HepG2 (cell line): Measurements from ENCODE around the gene EVA1A. TPM values are rescaled to one million over a fixed set of nuclear protein-coding genes. Genes with fewer than 3 reads are reported as not detected.

ENCODE experiments used
- ATAC-seq: fragments of 200-7000 bp; cut with Tn5 transposase; 3 replicates; pipeline ENCODE4 v1.9.1; 2020; ENCODE audit warnings: mild to moderate bottlenecking, moderate library complexity
- BruUV-seq: library from RNA; stranded (reverse); fragments of 400-500 nt; replicated peaks from 2 replicates; lab custom pipeline; 2021; lab: Mats Ljungman, UMichigan
- CTCF ChIA-PET: fragments of 300-600 bp; formaldehyde crosslinking; extraction: SDS; loops from one replicate; lab custom pipeline; 2021; ENCODE audit warnings: low total read pairs, inconsistent platforms, low intra/inter-chr PET ratio; lab: Yijun Ruan, JAX
- POLR2A ChIA-PET: fragments of 350-600 bp; sonication (Branson Sonifier 250); formaldehyde crosslinking; loops from one replicate; lab custom pipeline; 2020; ENCODE audit warnings: antibody characterized with exemption, inconsistent platforms; lab: Yijun Ruan, JAX
- DNase-seq: peaks from one replicate; pipeline ENCODE4 v3.0.0-alpha.2; 2015; ENCODE audit warnings: low spot score
- FAIRE-seq: peaks from 3 replicates; lab custom pipeline; 2011; peaks lifted over from hg19 to GRCh38; lab: Jason Lieb, UNC
- H2AFZ ChIP-seq: one replicate; pipeline ENCODE4 v1.6.1; 2011; ENCODE audit warnings: low read length, inconsistent platforms
- H3K27ac ChIP-seq: fragments of 300-600 bp; 3 replicates; pipeline ENCODE4 v1.8.0; 2011; ENCODE audit warnings: mixed run types, mild to moderate bottlenecking, mixed read lengths, low read length, inconsistent platforms; ENCODE audit not compliant: insufficient read depth; ENCODE audit errors: extremely low read length
- H3K27me3 ChIP-seq, 2 experiments: fragments of 200-600 bp in 1 of 2; 2 replicates in 1 of 2; 3 replicates in 1 of 2; pipeline versions ENCODE4 v1.6.0 to v1.8.0; 2011; ENCODE audit warnings: low read length in 2 of 2, mild to moderate bottlenecking in 2 of 2, moderate library complexity in 2 of 2, inconsistent platforms in 1 of 2; ENCODE audit not compliant: insufficient read depth in 2 of 2, control insufficient read depth in 1 of 2
- H3K36me3 ChIP-seq, 2 experiments: fragments of 200-600 bp in 1 of 2; replicated peaks in 1 of 2; 2 replicates in 1 of 2; 3 replicates in 1 of 2; pipeline versions ENCODE4 v1.5.1 to v1.8.0; 2011; ENCODE audit warnings: low read length in 2 of 2, inconsistent platforms in 1 of 2; ENCODE audit not compliant: insufficient read depth in 2 of 2, control insufficient read depth in 1 of 2
- H3K4me1 ChIP-seq: 2 replicates; pipeline ENCODE4 v1.5.1; 2012; ENCODE audit warnings: low read length, inconsistent platforms; ENCODE audit not compliant: insufficient read depth
- H3K4me2 ChIP-seq: 2 replicates; pipeline ENCODE4 v1.6.0; 2011; ENCODE audit warnings: low read depth, low read length, inconsistent platforms
- H3K4me3 ChIP-seq, 3 experiments: fragments of 200-600 bp in 1 of 3; sonication (generic), shearing (Covaris generic) in 1 of 3; replicated peaks in 1 of 3; 2 replicates each; pipeline ENCODE4 v1.5.1; 2011 to 2016; ENCODE audit warnings: low read length in 3 of 3, inconsistent platforms in 2 of 3, low read depth in 2 of 3, mild to moderate bottlenecking in 2 of 3, control low read depth in 1 of 3, mixed read lengths in 1 of 3; ENCODE audit not compliant: insufficient read depth in 1 of 3
- H3K79me2 ChIP-seq: one replicate; pipeline ENCODE4 v1.6.1; 2011; ENCODE audit warnings: low read length, inconsistent platforms; ENCODE audit not compliant: insufficient read depth
- H3K9ac ChIP-seq: 2 replicates; pipeline ENCODE4 v1.6.0; 2011; ENCODE audit warnings: mild to moderate bottlenecking, low read depth, low read length, inconsistent platforms; ENCODE audit not compliant: insufficient read depth
- H3K9me3 ChIP-seq: 2 replicates; pipeline ENCODE4 v1.5.1; 2012; ENCODE audit warnings: mild to moderate bottlenecking, low read length
- H4K20me1 ChIP-seq: 2 replicates; pipeline ENCODE4 v1.6.0; 2011; ENCODE audit warnings: inconsistent platforms, mild to moderate bottlenecking, low read length, moderate library complexity; ENCODE audit not compliant: insufficient read depth
- AGO1 ChIP-seq: fragments of 200-400 bp; formaldehyde crosslinking; IDR thresholded peaks from 2 replicates; pipeline ENCODE4 v1.6.1; 2017; ENCODE audit warnings: mild to moderate bottlenecking, low read depth, low read length, moderate library complexity; ENCODE audit not compliant: poor library complexity, severe bottlenecking
- FIP1L1 ChIP-seq: fragments of 200-400 bp; formaldehyde crosslinking; IDR thresholded peaks from 2 replicates; pipeline ENCODE4 v1.6.1; 2018; ENCODE audit warnings: low read depth, mild to moderate bottlenecking, low read length, moderate library complexity, borderline replicate concordance; ENCODE audit not compliant: insufficient read depth
- KDM2A ChIP-seq: sonication (generic); formaldehyde crosslinking; IDR thresholded peaks from 2 replicates; pipeline ENCODE4 v1.4.0; 2020; ENCODE audit warnings: low read depth, missing genetic modification reagents, borderline replicate concordance
- KDM5B ChIP-seq: sonication (generic); formaldehyde crosslinking; IDR thresholded peaks from 2 replicates; pipeline ENCODE4 v1.4.0; 2020; ENCODE audit warnings: missing genetic modification reagents, mild to moderate bottlenecking, borderline replicate concordance
- NCOA1 ChIP-seq: sonication (generic); formaldehyde crosslinking; IDR thresholded peaks from 2 replicates; pipeline ENCODE4 v1.9.0; 2021; ENCODE audit warnings: missing genetic modification reagents
- RBAK ChIP-seq: sonication (generic); formaldehyde crosslinking; IDR thresholded peaks from 2 replicates; pipeline ENCODE4 v1.5.1; 2020; ENCODE audit warnings: mild to moderate bottlenecking, missing genetic modification reagents
- RBM22 ChIP-seq: fragments of 200-400 bp; formaldehyde crosslinking; optimal IDR thresholded peaks from 2 replicates; pipeline ENCODE3; 2017; ENCODE audit warnings: mild to moderate bottlenecking, low read length, moderate library complexity
- TAF15 ChIP-seq: fragments of 200-400 bp; formaldehyde crosslinking; IDR thresholded peaks from one replicate; pipeline ENCODE4 v1.6.1; 2018; ENCODE audit warnings: mild to moderate bottlenecking, low read depth, low read length; ENCODE audit not compliant: poor library complexity, severe bottlenecking
- ZNF570 ChIP-seq: sonication (generic); formaldehyde crosslinking; IDR thresholded peaks from 2 replicates; pipeline ENCODE4 v1.4.0; 2020; ENCODE audit warnings: mild to moderate bottlenecking, missing genetic modification reagents, borderline replicate concordance
- WGBS: methylation state at CpG from one replicate; pipeline ENCODE4 v1.1.6; 2017; ENCODE audit warnings: low lambda C conversion rate; 5-methylcytosine and 5-hydroxymethylcytosine counted together
- in situ Hi-C: cut with HindIII; loops from 2 replicates; pipeline ENCODE4 v1.10.0; 2017; ENCODE audit warnings: low pct_unique_long_range_greater_than_20kb; ENCODE audit not compliant: extremely low pct_ligation_motif_present
- intact Hi-C: fragments of 100-400 bp; cut with micrococcal nuclease; formaldehyde crosslinking; loops from one replicate; pipeline ENCODE4 v1.10.0; 2022; ENCODE audit not compliant: unreplicated experiment
- polyA plus RNA-seq, 8 experiments: library from polyadenylated mRNA; depleted of rRNA in 3 of 8; stranded (reverse) in 7 of 8; unstranded in 1 of 8; fragments of >200 nt; fragmentation: Illumina TruSeq in 4 of 8; extraction: Trizol in 4 of 8; gene quantifications; 2 replicates each; pipeline versions ENCODE4 v1.2.1 to v1.2.3, GENCODE V29; 2011 to 2016; ENCODE audit warnings: low read depth in 4 of 8, missing spikeins in 1 of 8, mixed read lengths in 1 of 8; ENCODE audit not compliant: insufficient read depth in 1 of 8
- total RNA-seq, 5 experiments: library from RNA; depleted of rRNA; stranded (reverse); fragments of >200 nt; fragmentation: Illumina TruSeq; extraction: Trizol; gene quantifications; 2 replicates each; pipeline ENCODE4 v1.2.3, GENCODE V29; 2016; ENCODE audit warnings: low read depth in 1 of 5

EVA1A gene
- total and polyA plus RNA-seq, 2 of the 13 experiments (the other 11 are each of a cell fraction or from before 2014, with no cell fraction given), result 57.5 to 57.8 TPM

DNA sequence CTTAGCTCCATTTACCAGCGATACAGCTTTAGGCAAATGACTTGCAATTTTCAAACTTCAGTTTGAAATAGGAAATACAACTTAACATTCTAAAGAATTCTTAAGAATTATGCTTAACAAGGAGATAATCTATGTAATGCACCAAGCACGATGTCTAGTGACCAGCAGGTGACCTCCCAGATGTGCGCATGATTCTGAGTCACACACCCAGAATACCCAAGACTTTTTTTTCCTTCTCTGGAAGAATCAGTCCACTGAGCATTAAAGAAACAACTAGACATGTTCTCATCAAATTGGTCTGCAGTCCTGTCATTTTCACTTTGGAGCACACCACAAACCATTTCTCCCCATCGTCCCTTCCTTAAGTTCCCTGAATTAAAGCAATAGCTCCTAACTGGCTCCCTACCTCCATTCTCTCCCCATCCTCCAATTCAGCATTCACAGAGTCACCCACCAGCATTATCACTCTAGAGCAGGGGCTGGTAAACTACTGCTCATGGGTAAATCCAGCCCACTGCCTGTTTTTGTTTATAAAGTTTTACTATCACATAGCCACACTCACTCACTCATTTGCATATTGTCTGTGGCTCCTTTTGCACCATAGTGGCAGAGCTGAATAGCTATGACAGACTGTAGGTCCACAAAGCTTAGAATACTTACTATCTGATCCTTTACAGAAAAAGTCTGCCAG is 13.2 kb downstream of the EVA1A start (continued):
- TF ChIP-seq AGO1, result peak; percentile 22
- 0 out of 2 replicates have a peak, but pooled peaks have one; percentile 57 for TF ChIP-seq FIP1L1
- TF ChIP-seq TAF15, result no peak
- no peak for TF ChIP-seq NCOA1 (CRISPR knock-in tag)
- TF ChIP-seq KDM2A (CRISPR knock-in tag), result 0 out of 2 replicates have a peak, but pooled peaks have one; percentile 3

DNA sequence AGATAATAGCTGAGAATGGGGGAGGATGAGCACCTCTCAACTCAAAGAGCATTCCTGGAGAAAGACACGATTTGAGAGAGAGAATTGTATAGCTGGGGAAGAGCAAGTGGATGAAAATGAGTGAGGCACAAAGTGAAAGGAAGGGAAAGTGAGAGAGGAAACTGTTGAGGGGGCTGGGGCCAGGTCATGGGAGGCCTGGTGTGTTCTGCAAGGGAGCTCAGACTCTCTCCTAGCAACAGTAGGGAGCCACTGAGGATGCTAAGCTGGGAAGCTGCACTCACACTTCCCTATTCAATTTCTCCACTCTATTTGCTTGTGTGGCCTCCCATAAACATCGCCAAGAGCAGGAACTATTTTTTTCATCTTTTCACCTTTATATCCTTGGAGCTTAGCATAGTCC is 14.8 kb downstream of the EVA1A start:
- ATAC-seq (no peak), FAIRE-seq (no peak), DNase-seq (no peak)
- no TSS peak for BruUV-seq
- Histone ChIP-seq H3K9me3 (no peaks in the 10 kb centered on the region), H3K4me3 (no peak overlapping the region), H3K27me3 (no peaks in the 10 kb centered on the region), H4K20me1 (peaks cover 16% of the 10 kb centered on the region; the same call in 1 of the 2 replicates), H3K36me3 (peaks cover 31 to 66% of the 10 kb centered on the region in 2 experiments), H3K4me1 (peaks cover 96% of the 10 kb centered on the region), H2AFZ (no peak overlapping the region), H3K27ac (no peak overlapping the region), H3K4me2 (no peak overlapping the region), H3K79me2 (peaks cover 95% of the 10 kb centered on the region)
- intact Hi-C loops (loop anchor here (2.0 kb wide), 1 partner anchor 13 kb away; no protein-coding TSS in a partner anchor), in situ Hi-C loops (no loop called here)
- WGBS, result 92% methylated on average over 2 of the region's 2 CpGs
- CTCF ChIA-PET, result no interaction called here
- TF ChIP-seq RBAK (CRISPR knock-in tag), result no peak
- no peak for TF ChIP-seq ZNF570 (CRISPR knock-in tag)
- TF ChIP-seq RBM22, result peak; percentile 4
- no peak for TF ChIP-seq KDM5B (CRISPR knock-in tag)
- TF ChIP-seq, all 625 proteins: peak for 1
- POLR2A ChIA-PET, result interaction anchor here (1.2 to 7.2 kb wide), 5 partner anchors 9 to 25 kb away, joined by 3 to 84 read pairs (median 5); partner anchors contain the start of gene EVA1A
- no peak overlapping the region for H3K9ac ChIP-seq
